HG03457 (cell line): ENCODE data around the gene RXFP3.

Source experiments
- ATAC-seq: cut with Tn5 transposase; IDR thresholded peaks from one replicate; pipeline ENCODE4 v1.9.1; 2021; ENCODE audit warnings: moderate number of reproducible peaks; ENCODE audit not compliant: unreplicated experiment

The RXFP3 gene

DNA sequence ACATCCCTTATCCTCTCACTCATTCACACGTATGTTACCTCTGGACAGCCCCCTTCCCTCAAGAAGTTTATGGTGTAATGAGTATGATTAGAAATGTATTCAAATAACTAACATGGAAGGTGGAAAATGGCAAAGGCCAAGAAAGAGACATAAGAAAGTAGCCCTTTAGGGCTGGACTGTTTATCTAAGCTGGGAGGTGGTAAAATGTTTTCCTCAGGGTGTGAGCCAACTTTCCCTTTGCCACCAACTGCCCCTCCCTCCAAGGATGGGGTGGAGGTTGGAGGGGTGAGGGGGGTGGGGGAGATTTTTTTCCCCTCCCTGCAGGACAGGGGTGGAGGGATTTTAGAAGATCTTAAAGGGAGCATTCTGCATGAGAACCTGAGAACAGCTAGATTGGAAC lies 40.1 kb downstream of the RXFP3 start:
- ATAC-seq = no peak

DNA sequence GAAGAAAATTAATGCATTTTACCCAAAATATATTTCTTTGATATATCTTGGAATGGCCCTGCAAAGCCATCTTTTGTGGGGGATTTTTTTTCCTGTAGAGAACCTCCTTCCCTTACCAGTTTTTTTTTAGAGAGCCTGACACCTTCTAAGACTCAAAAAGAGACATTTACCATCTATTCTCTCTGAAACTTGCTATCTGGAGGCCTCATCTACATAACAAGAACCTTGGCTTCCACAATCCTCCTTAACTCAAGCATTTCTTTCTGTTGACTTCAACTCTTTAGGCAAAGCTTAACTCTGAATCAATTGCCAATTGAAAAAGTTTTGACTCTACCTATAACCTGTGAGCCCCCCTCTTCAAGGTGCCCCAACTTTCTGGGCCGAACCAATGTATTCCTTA lies 42.1 kb downstream of the RXFP3 start:
- ATAC-seq = no peak

DNA sequence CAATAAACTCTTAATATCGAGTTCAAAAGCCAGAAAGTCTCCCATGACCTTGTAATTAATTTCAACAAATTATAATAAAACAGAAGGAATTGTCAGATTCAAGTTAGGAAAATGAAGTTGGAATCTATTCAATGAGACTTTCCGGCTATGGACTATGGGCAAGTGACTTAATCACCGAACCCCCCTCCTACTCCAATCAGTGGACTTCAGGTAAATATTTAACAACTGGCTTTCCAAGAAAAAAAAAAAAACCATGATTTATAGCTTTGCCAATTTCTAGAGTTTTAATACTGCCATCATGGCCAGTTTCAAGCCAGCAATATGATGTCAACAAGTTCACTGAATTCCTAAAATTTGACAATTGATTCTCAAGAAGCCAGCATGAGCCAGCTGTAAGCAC lies 43.8 kb downstream of the RXFP3 start:
- no peak for ATAC-seq

DNA sequence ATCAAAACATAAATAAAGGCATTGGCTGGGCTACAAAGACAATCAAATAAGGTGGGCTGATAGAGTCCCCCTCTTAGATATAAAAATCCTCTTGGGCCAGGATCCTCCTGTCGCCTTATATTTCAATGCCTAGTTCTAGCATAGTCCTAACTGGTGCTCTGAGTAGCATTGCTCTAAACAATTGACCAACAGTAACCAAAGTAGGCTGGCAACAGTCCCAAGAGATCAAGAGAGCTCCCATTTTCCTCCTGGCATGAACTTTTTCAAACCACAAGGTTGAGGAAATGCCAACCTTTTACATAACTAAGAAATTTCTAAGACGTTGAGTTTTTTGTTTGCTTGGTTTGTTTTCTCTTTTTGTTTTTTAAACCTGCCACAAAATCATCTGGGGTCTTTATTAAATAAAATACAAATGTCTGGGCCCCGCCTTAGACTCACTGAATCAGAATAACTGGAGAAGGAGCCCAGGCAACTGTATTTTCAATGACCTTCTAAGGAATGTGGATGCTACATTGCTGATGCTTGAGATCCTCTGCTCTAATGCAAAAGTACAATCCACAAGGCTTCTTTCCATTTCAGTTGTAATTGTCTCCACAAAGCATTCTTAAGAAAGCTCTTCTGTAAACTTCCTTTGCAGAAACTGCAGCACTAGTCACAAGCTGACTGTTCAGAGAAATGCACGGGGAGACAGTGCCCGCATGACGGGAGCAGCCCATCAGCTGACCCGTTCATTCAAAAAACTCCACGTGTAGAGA lies 45.4 kb downstream of the RXFP3 start:
- ATAC-seq = no peak

DNA sequence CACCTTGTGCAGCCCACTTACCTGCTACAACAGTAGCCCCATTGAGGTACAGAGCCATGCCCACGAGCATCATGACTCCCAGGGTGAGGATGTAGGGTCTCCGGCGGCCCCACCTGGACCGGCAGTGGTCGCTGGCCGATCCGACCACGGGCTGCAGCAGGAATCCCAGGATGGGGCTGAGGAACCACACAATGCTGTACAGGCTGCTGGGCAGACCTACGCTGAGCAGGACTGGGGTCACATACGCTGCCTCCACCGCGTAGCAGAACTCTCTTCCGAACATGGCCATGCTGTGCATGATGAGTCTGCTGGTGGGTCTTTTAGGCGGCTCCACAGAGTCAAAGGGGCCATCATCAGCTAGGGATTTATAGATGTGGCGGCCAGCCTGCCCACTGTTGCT lies 48.0 kb downstream of the RXFP3 start:
- no peak for ATAC-seq

DNA sequence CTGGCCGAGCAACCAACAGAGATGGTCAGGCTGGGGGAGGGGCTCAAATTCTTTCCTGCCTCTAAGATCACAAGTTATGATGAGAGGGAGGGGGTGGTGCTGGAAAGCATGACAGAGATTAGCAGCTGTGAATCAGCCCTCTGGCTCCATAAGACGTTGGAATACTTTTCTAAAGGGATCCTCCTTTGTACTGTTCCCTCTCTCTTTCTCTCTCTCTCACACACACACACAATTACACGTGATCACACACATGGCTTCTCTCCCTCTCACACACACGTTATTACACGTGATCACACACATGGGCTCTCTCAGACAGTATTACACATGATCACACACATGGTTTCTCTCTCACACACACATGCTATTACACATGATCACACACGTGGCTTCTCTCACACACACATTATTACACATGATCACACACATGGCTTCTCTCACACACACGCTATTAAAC lies 48.5 kb downstream of the RXFP3 start, which contains the start of gene SLC45A2:
SLC45A2 (minus strand) TSS at position 23 of the 454 bp plus-strand sequence. CDS start 110 bp downstream, outside the sequence.
- ATAC-seq = no peak

DNA sequence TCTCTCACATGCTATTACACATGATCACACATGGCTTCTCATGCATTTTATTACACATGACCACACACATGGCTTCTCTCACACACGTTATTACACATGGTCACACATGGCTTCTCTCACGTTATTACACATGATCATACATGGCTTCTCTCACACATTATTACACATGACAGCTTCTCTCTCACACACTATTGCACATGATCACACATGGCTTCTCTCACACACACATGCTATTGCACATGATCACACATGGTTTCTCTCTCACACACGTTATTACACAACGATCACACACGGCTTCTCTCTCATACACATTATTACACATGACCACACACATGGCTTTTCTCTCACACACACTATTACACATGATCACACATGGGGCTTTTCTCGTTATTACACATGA lies 49.3 kb downstream of the RXFP3 start:
- no peak for ATAC-seq
